ENCODE data around the gene SH3TC1.

SH3TC1 gene

DNA sequence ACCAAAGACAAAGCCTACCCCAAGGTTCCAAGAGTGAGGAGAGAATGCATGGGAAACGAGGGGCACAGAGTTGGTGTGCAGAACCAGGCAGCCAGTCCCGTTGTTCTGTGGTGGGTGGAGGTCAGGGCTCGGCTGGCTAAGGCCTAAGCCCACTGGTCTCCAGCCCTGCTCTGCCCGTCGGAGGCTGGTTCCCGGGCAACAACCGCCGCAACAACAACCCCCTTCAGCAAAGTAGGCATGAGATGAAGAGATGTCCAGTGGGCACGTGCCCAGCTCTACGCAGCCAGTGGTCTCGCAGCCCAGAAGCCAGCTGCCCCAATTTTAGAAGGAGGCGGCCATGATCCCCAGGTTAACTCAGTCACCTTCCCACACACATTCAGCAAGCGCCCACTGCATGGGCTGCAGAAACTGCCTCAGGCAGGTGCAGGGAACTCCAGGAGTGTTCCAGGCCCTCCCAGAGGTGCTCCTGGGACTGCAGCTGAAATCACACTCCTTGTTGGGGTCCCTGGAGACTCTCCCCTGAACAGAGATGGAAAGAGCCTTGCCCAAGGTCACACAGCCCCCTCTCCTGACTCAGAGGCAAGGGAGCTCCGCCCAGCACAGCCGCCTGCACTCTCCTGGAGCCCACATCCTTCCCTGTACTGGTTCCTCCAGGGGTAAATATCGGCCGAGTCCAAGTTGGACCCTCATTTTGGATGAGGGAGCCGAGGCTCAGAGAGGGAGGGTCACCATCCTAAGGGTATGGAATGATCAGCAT is 45.1 kb downstream of the SH3TC1 start:
- DNase-seq (ENCODE audit: low read depth, low spot score) = no peak
- no peak overlapping the region for H3K4me3 ChIP-seq
- no peak overlapping the region for H3K27ac ChIP-seq
- TF ChIP-seq FOXP2 (optimal IDR thresholded peaks at IDR 0.05; ENCODE audit: control extremely low read depth, extremely low read length, insufficient read depth) = no peak
- H3K9me3 ChIP-seq (ENCODE audit: low read depth, low read length) = no peaks in the 10 kb centered on the region
- H3K36me3 ChIP-seq (ENCODE audit: insufficient read depth, low read length) = no peaks in the 10 kb centered on the region
- no peak overlapping the region for H3K9ac ChIP-seq (ENCODE audit: insufficient read length)

- DNase-seq (ENCODE audit: low read depth, low spot score) = no peak
- H3K27ac ChIP-seq = no peak overlapping the region
- H3K4me3 ChIP-seq = no peak overlapping the region
- no peak overlapping the region for H3K9ac ChIP-seq (ENCODE audit: insufficient read length)
- H3K9me3 ChIP-seq (ENCODE audit: low read depth, low read length) = no peaks in the 10 kb centered on the region
- no peaks in the 10 kb centered on the region for H3K36me3 ChIP-seq (ENCODE audit: insufficient read depth, low read length)
- TF ChIP-seq EZH2 (IDR thresholded peaks at IDR 0.05) = no peak
- no peak for TF ChIP-seq POLR2AphosphoS5 (IDR thresholded peaks at IDR 0.05; ENCODE audit: borderline replicate concordance, low read depth, low read length)
- TF ChIP-seq FOXP2 (optimal IDR thresholded peaks at IDR 0.05; ENCODE audit: control extremely low read depth, extremely low read length, insufficient read depth) = no peak
Observed at GRCh38 chr4:8244931-8245460, 45.9 kb downstream of the SH3TC1 start.

DNA sequence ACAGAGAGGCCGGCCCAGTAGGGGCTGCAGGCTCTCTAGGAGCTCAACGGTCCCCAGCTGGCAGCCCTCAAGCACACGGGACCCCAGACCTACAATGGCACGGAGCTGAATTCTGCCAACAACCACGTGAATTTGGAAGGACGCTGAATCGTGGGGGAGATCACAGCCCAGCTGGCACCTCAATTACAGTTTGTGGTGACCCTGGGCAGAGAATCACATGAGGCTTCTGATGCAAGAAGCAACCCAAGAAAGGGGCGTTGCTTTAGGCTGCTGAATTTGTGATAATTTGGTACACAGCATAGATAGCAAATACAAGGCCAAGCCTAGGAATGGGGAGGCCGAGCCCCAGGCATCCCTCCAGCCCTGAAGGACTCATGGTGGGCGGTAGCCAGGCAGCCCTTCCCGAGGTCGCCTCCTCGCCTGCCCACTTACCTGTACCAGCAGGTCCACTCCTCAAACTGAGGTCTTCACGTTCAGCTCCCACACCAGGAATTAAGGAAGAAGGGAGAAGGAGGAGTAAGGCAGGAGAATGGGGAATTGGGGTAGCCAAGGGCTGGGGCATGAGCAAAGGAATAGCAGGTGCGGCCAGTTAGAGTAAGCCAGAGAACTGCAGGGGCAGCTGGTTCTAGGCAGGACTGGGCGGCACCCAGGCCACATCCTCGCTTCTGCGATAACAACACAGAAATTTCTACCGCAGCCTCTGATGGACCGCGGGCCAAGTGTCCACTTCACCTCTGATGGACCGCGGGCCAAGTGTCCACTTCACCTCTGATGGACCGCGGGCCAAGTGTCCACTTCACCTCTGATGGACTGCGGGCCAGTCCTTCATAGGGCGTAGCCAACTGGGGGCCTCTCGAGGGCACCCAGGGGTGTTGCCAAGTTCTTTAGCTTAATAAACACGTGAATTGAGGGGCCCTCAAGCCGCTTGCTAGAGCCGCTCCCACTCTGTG is 47.1 kb downstream of the SH3TC1 start:
- no peaks in the 10 kb centered on the region for H3K36me3 ChIP-seq (ENCODE audit: insufficient read depth, low read length)
- DNase-seq (ENCODE audit: low read depth, low spot score) = no peak

DNA sequence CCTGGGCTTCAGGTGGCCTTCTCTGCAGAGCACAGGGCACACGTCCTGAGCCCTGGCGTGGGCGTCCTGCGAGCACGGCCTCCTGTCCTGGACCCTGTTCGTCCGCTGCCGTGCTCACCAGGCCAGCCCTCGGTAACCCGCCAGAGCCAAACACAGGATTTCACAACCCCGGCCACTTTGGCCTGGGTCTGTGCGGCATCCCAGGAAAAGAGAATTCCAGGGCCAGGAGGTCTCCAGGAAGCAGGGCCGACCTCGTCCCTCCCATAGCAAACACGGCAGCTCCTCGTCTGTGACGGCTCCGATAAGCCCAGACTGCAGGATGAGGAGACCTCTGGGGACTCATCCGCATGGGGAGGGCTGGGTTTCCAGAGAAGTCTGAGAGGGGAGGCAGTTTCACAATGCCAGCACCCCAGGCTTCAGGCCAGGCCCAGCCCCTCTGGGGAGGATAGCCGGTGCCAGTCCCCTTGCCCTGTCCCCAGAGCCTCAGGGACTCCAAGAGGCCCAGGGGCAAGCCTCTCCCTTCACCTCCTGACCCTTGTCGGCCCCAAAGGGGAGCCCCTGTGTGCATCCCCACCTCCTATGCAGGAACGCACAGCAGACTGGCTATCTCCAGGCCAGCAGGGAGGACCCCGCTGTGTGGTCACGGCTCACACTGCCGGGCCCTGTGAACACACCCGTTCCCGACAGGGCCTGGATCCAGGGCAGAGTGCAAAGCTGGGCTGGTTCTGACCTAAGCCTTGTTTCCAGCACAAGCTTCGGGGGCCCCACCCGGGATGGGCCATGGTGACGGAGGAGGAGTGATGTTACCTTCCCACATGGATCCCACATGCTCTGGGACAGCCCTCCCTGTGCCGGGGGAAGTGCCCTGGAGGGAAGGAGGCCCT is 48.2 kb downstream of the SH3TC1 start:
- no peak overlapping the region for H3K9ac ChIP-seq (ENCODE audit: insufficient read length)
- TF ChIP-seq POLR2AphosphoS5 (IDR thresholded peaks at IDR 0.05; ENCODE audit: borderline replicate concordance, low read depth, low read length) (no peak), FOXP2 (optimal IDR thresholded peaks at IDR 0.05; ENCODE audit: control extremely low read depth, extremely low read length, insufficient read depth) (no peak)
- no peak for DNase-seq (ENCODE audit: low read depth, low spot score)
- H3K9me3 ChIP-seq (ENCODE audit: low read depth, low read length) = no peaks in the 10 kb centered on the region
- H3K4me3 ChIP-seq = no peak overlapping the region
- H3K27ac ChIP-seq = no peak overlapping the region
- no peaks in the 10 kb centered on the region for H3K36me3 ChIP-seq (ENCODE audit: insufficient read depth, low read length)

More for the DNA sequence above, 47.1 kb downstream of the SH3TC1 start:
- no peak overlapping the region for H3K9ac ChIP-seq (ENCODE audit: insufficient read length)
- no peak overlapping the region for H3K4me3 ChIP-seq
- TF ChIP-seq EZH2 (IDR thresholded peaks at IDR 0.05) (no peak), FOXP2 (optimal IDR thresholded peaks at IDR 0.05; ENCODE audit: control extremely low read depth, extremely low read length, insufficient read depth) (no peak), POLR2AphosphoS5 (IDR thresholded peaks at IDR 0.05; ENCODE audit: borderline replicate concordance, low read depth, low read length) (no peak)
- H3K27ac ChIP-seq = no peak overlapping the region
- H3K9me3 ChIP-seq (ENCODE audit: low read depth, low read length) = no peaks in the 10 kb centered on the region

DNA sequence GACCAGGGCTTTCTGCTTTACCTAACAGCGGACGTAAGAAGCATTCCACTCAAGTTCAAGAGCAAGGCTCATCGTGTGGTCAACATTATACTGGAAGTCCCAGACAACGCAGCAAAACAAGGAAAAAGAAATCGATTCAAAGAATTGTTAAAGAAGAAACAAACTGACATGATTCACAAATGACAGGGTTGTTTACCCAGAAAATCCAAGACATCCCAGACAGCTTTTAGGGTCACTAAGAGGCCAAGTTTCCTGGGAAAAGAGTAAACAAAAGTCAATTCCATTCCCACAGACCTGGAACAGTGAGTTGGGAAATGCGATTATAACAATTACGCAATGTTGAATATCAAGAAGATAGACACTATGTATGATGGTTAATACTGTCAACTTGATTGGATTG is 49.0 kb downstream of the SH3TC1 start:
- TF ChIP-seq POLR2AphosphoS5 (IDR thresholded peaks at IDR 0.05; ENCODE audit: borderline replicate concordance, low read depth, low read length) (no peak), EZH2 (IDR thresholded peaks at IDR 0.05) (no peak), FOXP2 (optimal IDR thresholded peaks at IDR 0.05; ENCODE audit: control extremely low read depth, extremely low read length, insufficient read depth) (no peak)
- H3K27ac ChIP-seq = no peak overlapping the region
- DNase-seq (ENCODE audit: low read depth, low spot score) = no peak
- no peak overlapping the region for H3K4me3 ChIP-seq
- H3K36me3 ChIP-seq (ENCODE audit: insufficient read depth, low read length) = no peaks in the 10 kb centered on the region
- H3K9me3 ChIP-seq (ENCODE audit: low read depth, low read length) = no peaks in the 10 kb centered on the region
- no peak overlapping the region for H3K9ac ChIP-seq (ENCODE audit: insufficient read length)

- no peak for TF ChIP-seq EZH2 (IDR thresholded peaks at IDR 0.05)
- no peak for TF ChIP-seq POLR2AphosphoS5 (IDR thresholded peaks at IDR 0.05; ENCODE audit: borderline replicate concordance, low read depth, low read length)
- no peak for TF ChIP-seq FOXP2 (optimal IDR thresholded peaks at IDR 0.05; ENCODE audit: control extremely low read depth, extremely low read length, insufficient read depth)
Observed at GRCh38 chr4:8250227-8250626, 51.1 kb downstream of the SH3TC1 start.

GRCh38 chr4:8250637-8251036 is 51.5 kb downstream of the SH3TC1 start:
- Histone ChIP-seq H3K36me3 (ENCODE audit: insufficient read depth, low read length) (no peaks in the 10 kb centered on the region), H3K9me3 (ENCODE audit: low read depth, low read length) (no peaks in the 10 kb centered on the region), H3K27ac (no peak overlapping the region), H3K4me3 (no peak overlapping the region), H3K9ac (ENCODE audit: insufficient read length) (no peak overlapping the region)
- TF ChIP-seq POLR2AphosphoS5 (IDR thresholded peaks at IDR 0.05; ENCODE audit: borderline replicate concordance, low read depth, low read length) (no peak), EZH2 (IDR thresholded peaks at IDR 0.05) (no peak), FOXP2 (optimal IDR thresholded peaks at IDR 0.05; ENCODE audit: control extremely low read depth, extremely low read length, insufficient read depth) (no peak)
- DNase-seq (ENCODE audit: low read depth, low spot score) = no peak

More at GRCh38 chr4:8250227-8250626, 51.1 kb downstream of the SH3TC1 start:
- DNase-seq (ENCODE audit: low read depth, low spot score) = no peak
- Histone ChIP-seq H3K36me3 (ENCODE audit: insufficient read depth, low read length) (no peaks in the 10 kb centered on the region), H3K4me3 (no peak overlapping the region), H3K9ac (ENCODE audit: insufficient read length) (no peak overlapping the region), H3K9me3 (ENCODE audit: low read depth, low read length) (no peaks in the 10 kb centered on the region), H3K27ac (no peak overlapping the region)
